Thymus (tissue), 11 donors: Measurements from ENCODE around the gene PRKCB. TPM values are rescaled to one million over a fixed set of nuclear protein-coding genes. Genes with fewer than 3 reads are reported as not detected.
A peak's percentile ranks its signal among the peaks of the same experiment; 100 is the strongest.

ENCODE experiments used
- DNase-seq, 9 donors: peaks; one replicate each; pipeline ENCODE4 v3.0.0-alpha.2; 2013; ENCODE audit warnings: low spot score in 9 of 9, low read depth in 6 of 9, missing footprints in 1 of 9
- H3K27ac ChIP-seq, 2 donors: one replicate each; pipeline ENCODE4 v1.5.1; 2013; ENCODE audit warnings: control low read depth in 1 of 2, low read depth in 1 of 2, low read length in 1 of 2, mild to moderate bottlenecking in 1 of 2, moderate library complexity in 1 of 2
- H3K27me3 ChIP-seq, 2 donors: one replicate each; pipeline ENCODE4 v1.5.1; 2013; ENCODE audit warnings: low read length in 1 of 2; ENCODE audit not compliant: control insufficient read depth in 2 of 2, insufficient read depth in 1 of 2
- H3K36me3 ChIP-seq, 2 donors: one replicate each; pipeline ENCODE4 v1.5.1; 2013; ENCODE audit warnings: low read length in 1 of 2, mild to moderate bottlenecking in 1 of 2, moderate library complexity in 1 of 2; ENCODE audit not compliant: control insufficient read depth in 2 of 2, insufficient read depth in 2 of 2
- H3K4me1 ChIP-seq, 2 donors: one replicate each; pipeline ENCODE4 v1.5.1; 2013; ENCODE audit warnings: low read length in 2 of 2; ENCODE audit not compliant: control insufficient read depth in 2 of 2, insufficient read depth in 2 of 2
- H3K4me3 ChIP-seq, 2 donors: one replicate each; pipeline ENCODE4 v1.5.1; 2013; ENCODE audit warnings: low read length in 2 of 2, control low read depth in 1 of 2, mild to moderate bottlenecking in 1 of 2
- H3K9me3 ChIP-seq, 2 donors: one replicate each; pipeline ENCODE4 v1.5.1; 2013; ENCODE audit warnings: low read length in 1 of 2, mild to moderate bottlenecking in 1 of 2; ENCODE audit not compliant: control insufficient read depth in 2 of 2, insufficient read depth in 1 of 2
- WGBS: extraction: QIAGEN DNeasy Blood & Tissue Kit; methylation state at CpG from one replicate; pipeline ENCODE4 v1.1.7; 2013; 5-methylcytosine and 5-hydroxymethylcytosine counted together
- polyA plus RNA-seq: library from polyadenylated mRNA; stranded (reverse); fragments of 200-250 nt; gene quantifications from one replicate; pipeline ENCODE4 v1.2.3, GENCODE V29; 2013
- total RNA-seq: library from RNA; stranded (reverse); fragments of 120-200 nt; gene quantifications from one replicate; pipeline ENCODE4 v1.2.4, GENCODE V29; 2013
- donor health status: healthy.

The PRKCB gene
- total and polyA plus RNA-seq, 2 donors: 21.9 to 57.4 TPM

DNA sequence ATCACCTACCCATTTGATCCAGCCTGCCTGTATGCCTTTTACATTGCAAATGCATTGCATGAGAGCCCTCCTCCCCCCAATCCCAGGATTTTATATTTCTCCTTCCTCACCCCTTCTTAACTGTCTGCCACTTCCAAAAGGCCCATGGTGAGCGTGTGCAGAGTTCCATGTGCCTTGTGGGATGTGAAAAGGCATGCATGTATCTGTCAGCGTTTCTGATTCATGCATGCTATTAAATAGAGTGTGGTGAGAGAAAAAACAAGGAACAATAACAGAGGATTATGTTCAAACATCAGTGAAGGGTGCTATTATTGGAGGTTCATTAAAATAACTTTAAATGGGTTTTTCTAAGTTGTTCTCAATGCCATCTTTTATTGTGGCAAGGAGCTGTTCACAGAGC is 359.4 kb downstream of the PRKCB start:
- 93% methylated on average over 2 of the region's 2 CpGs for WGBS
- peaks cover 34 to 42% of the 10 kb centered on the region in 2 donors for H3K36me3 ChIP-seq
- no peak overlapping the region for H3K4me3 ChIP-seq
- no peaks in the 10 kb centered on the region for H3K9me3 ChIP-seq
- no peaks in the 10 kb centered on the region for H3K4me1 ChIP-seq
- H3K27ac ChIP-seq: no peak overlapping the region
- no peak for DNase-seq
- no peaks in the 10 kb centered on the region for H3K27me3 ChIP-seq

DNA sequence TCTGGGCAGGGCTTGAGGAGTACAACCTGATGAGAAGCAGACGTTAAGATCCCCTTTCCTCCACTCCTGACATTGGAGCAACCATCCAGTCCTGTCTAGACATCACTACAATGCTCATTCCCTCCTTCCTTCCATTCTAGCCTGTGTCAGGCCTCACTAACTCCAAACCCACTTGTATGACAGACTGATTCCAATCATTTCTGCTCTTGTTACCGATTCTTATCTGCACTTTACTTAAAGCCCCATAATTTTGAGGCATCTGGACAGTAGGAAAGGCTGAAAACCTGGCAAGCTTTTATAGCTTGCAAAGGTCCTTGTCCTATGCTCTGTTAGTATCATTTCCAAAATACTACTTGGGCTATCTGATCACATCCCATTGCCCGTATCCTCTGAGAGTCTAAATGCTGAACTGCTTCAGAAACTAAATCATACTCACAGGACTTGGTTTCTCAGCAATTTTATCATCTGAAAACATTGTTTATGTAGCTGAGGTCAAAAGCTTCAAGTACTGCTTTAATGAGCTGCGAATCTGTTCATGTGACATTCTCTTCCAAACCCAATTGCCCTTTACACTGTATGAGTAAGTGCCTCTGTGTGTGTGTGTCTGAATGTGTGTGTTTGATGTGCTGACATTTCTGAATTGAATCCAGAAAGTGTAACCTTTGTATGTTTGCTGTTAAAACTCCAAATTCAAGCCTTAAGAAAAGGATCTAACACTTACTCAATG is 363.2 kb downstream of the PRKCB start:
- peak in 1 of 9 donors; percentile 15 for DNase-seq
- Histone ChIP-seq H3K27me3 (no peaks in the 10 kb centered on the region), H3K9me3 (no peaks in the 10 kb centered on the region), H3K27ac (no peak overlapping the region), H3K4me1 (no peaks in the 10 kb centered on the region), H3K36me3 (peaks cover 12 to 19% of the 10 kb centered on the region in 2 donors), H3K4me3 (no peak overlapping the region)
- whole genome bisulfite sequencing: 93% methylated on average over 4 of the region's 4 CpGs

DNA sequence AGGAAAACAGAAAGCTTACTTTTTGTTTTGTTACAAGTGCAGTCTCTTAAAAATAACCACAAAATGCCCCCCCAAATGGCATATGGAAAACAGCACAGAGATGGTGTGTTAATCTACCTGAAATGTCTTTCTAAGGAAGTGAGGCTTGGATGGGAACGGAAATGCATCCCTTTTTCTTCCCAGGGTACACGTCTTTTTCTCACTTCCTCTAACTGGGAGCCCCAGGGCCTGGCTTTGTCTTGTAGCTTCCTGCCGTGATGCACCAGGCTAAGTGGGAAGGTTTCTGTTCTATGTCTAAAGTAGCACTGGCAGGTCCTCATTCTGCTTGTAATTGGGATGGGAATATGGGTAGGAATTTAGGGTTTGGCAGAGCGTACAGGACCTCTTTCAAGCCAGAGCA is 367.9 kb downstream of the PRKCB start:
- Histone ChIP-seq H3K36me3 (peaks cover 4 to 19% of the 10 kb centered on the region in 2 donors), H3K9me3 (no peaks in the 10 kb centered on the region), H3K4me1 (no peaks in the 10 kb centered on the region), H3K4me3 (no peak overlapping the region), H3K27me3 (no peaks in the 10 kb centered on the region), H3K27ac (no peak overlapping the region)
- WGBS: 94% methylated on average over 4 of the region's 4 CpGs
- DNase-seq: no peak

DNA sequence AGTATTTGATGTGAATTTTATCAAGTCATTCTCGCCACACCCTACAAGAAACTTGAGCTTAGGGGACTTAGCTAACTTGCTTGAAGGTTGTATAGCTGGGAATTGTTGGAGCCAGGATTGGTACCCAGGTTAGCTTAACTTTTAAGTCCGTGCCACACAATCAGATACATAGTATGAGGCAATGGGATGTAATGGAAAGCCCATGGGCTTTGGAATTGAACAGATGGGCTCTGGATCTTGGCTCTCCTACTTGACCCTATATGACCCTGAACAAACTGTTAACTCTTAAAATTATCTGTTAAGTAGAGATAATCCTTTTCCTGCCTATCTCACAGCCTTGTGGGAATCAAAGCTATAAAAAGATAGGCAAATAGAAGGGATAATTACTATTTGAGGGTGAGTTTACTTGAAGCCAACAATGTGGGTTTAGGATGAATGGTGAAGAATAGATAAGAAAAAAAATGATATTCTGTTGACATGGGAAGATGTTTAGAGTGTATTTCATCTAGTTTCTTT is 368.4 kb downstream of the PRKCB start:
- peaks cover 3 to 20% of the 10 kb centered on the region in 2 donors for H3K36me3 ChIP-seq
- H3K4me1 ChIP-seq: no peaks in the 10 kb centered on the region
- WGBS: 96% methylated on average over 2 of the region's 2 CpGs
- no peak overlapping the region for H3K27ac ChIP-seq
- DNase-seq: no peak
- no peak overlapping the region for H3K4me3 ChIP-seq
- H3K27me3 ChIP-seq: no peaks in the 10 kb centered on the region
- H3K9me3 ChIP-seq: no peaks in the 10 kb centered on the region

DNA sequence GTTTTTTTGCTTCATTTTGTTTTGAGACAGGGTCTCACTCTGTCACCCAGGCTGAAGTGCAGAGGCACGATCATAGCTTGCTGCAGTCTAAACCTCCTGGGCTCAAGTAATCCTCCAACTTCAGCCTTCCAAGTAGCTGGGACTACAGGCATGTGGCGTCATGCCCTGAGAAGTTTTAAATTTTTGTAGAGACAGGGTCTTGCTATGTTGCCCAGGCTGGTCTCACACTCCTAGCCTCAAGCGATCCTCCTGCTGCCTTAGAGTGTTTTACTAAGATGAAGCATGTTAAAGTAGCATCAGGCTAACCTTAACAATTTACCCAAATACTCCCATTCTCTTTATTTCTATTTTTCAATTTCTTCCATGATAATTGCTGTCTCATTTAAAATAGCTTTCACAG is 371.1 kb downstream of the PRKCB start:
- Histone ChIP-seq H3K4me1 (no peaks in the 10 kb centered on the region), H3K9me3 (no peaks in the 10 kb centered on the region), H3K36me3 (peaks cover 3 to 25% of the 10 kb centered on the region in 2 donors), H3K4me3 (no peak overlapping the region), H3K27me3 (no peaks in the 10 kb centered on the region), H3K27ac (no peak overlapping the region)
- DNase-seq: no peak
- WGBS: 97% methylated on average over 3 of the region's 3 CpGs

DNA sequence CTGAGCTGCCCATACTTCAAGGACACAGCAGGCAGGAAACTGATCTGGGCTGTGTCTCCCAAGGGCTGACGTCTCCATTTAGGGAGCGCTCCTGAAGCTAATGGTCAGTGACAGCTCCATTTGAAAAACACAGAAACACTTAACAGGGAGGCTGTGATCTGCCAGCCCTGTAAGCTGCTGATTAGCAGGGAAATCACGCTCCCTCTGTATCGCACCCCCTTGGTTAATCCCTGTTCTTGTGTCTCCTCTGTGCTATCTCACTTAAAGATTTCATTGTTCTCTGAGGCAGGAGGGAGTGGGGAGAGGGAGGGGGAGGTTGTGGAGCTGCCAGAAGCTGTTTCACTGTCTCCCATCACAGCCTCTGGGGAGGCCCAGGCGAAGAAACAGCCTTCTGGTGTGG is 372.9 kb downstream of the PRKCB start:
- peaks cover 3 to 29% of the 10 kb centered on the region in 2 donors for H3K36me3 ChIP-seq
- no peaks in the 10 kb centered on the region for H3K9me3 ChIP-seq
- DNase-seq: no peak
- H3K4me1 ChIP-seq: no peaks in the 10 kb centered on the region
- 96% methylated on average over 5 of the region's 5 CpGs for WGBS
- H3K27ac ChIP-seq: no peak overlapping the region
- H3K4me3 ChIP-seq: no peak overlapping the region
- H3K27me3 ChIP-seq: no peaks in the 10 kb centered on the region

DNA sequence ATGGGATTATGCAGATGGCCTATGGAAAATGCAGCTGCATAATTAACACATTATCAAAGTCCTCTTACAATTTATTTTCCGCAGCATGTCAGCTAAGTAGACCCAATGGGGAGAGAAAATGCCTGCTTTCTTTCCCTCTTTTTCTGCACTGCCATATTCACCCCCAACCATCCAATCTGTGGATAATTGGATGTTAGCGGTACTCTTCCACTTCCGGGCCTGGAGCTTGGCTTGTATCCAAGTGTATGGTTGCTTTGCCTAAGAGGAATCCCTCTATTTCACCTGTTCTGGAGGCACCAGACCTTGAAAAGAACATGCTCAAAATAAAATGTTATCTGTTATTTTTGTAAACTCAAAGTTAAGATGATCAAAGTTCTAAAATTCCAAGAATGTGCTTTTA is 379.2 kb downstream of the PRKCB start:
- H3K27me3 ChIP-seq: no peaks in the 10 kb centered on the region
- WGBS: 94% methylated on average over 3 of the region's 3 CpGs
- no peaks in the 10 kb centered on the region for H3K9me3 ChIP-seq
- DNase-seq: no peak
- no peaks in the 10 kb centered on the region for H3K4me1 ChIP-seq
- peaks cover 11 to 28% of the 10 kb centered on the region in 2 donors for H3K36me3 ChIP-seq
- no peak overlapping the region for H3K4me3 ChIP-seq
- H3K27ac ChIP-seq: no peak overlapping the region

DNA sequence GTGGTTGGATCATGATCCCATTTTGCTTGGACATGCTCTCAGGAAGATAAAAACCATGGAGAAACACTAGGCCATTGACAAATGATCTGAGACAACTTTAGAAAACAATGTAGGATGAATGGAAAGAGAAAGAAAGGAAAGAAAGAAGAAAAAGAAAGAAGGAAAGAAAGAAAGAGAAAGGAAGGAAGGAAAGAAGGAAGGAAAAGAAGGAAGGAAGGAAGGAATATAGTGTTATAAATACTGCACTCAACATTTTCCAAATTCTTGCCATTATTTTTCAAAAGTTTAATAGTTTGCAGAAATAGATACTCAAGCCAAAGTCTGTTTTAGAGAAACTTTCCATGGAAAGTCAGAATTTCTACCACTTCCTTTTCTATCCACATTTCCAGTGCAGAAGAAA is 381.2 kb downstream of the PRKCB start:
- Histone ChIP-seq H3K27ac (no peak overlapping the region), H3K36me3 (peaks cover 11 to 26% of the 10 kb centered on the region in 2 donors)

DNA sequence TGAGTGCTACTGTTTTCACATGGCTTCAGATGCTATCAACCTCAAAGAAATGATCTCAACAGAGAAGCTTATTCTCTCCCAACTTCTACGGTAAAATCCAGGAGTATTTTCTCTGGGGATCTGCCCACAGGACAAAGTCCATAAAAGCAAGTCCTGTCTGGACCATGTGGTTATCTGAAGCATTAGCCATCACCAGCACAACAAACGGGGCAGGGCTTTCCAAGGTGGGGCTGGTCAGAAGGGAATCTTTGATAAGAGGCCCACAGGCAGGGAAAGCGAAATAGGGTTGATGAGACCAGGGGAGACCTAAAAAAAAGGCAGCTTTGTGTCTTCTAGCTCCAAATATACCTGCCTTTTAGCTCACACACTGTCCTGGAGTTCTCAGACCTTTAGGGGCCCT is 381.7 kb downstream of the PRKCB start:
- DNase-seq: no peak
- H3K4me1 ChIP-seq: no peaks in the 10 kb centered on the region
- H3K27ac ChIP-seq: no peak overlapping the region
- H3K27me3 ChIP-seq: no peaks in the 10 kb centered on the region
- H3K36me3 ChIP-seq: peaks cover 11 to 26% of the 10 kb centered on the region in 2 donors
- 99% methylated on average over 3 of the region's 3 CpGs for WGBS
- H3K4me3 ChIP-seq: no peak overlapping the region
- no peaks in the 10 kb centered on the region for H3K9me3 ChIP-seq

More for the DNA sequence above, 381.2 kb downstream of the PRKCB start:
- Histone ChIP-seq H3K9me3 (no peaks in the 10 kb centered on the region), H3K27me3 (no peaks in the 10 kb centered on the region), H3K4me1 (no peaks in the 10 kb centered on the region), H3K4me3 (no peak overlapping the region)
- no peak for DNase-seq
